ENCODE measurements around the gene IDH3B. TPM values are rescaled to one million over a fixed set of nuclear protein-coding genes. Genes with fewer than 3 reads are reported as not detected.

Gene IDH3B
- total RNA-seq, 1 experiment from 2014 or later = 132 TPM

GRCh38 chr20:2656471-2657117 lies 7.4 kb downstream of the IDH3B start:
- no peak overlapping the region for H3K9ac ChIP-seq (ENCODE audit: low read length)
- ChIA-PET POLR2A (no interaction called here), CTCF (no interaction called here), RAD21 (ENCODE audit: low non-redundant PET in 1 of 2, low total read pairs in 2 of 2, uncharacterized antibody in 2 of 2, unreplicated experiment in 2 of 2) (no interaction called here)
- peaks cover 51% of the 10 kb centered on the region; the same call in 1 of the 2 replicates for H4K20me1 ChIP-seq (ENCODE audit: insufficient read depth)
- H2AFZ ChIP-seq (ENCODE audit: low read depth, low read length, poor library complexity, severe bottlenecking) = no peak overlapping the region
- no peak overlapping the region for H3K27ac ChIP-seq (ENCODE audit: low read depth, low read length)
- H3K36me3 ChIP-seq (ENCODE audit: control insufficient read depth in 1 of 2, insufficient read depth in 2 of 2, low read length in 2 of 2) = peaks cover 51 to 74% of the 10 kb centered on the region in 2 experiments
- no peaks in the 10 kb centered on the region for H3K27me3 ChIP-seq (ENCODE audit: insufficient read depth, low read length)
- H3K4me3 ChIP-seq (replicated peaks in 1 of 2; ENCODE audit: low read depth in 1 of 2, low read length in 2 of 2) = no peak overlapping the region
- peaks cover 3 to 14% of the 10 kb centered on the region in 2 experiments; a peak in 3 of 4 replicates for H3K4me1 ChIP-seq (ENCODE audit: control insufficient read depth in 1 of 2, insufficient read depth in 2 of 2, low read length in 2 of 2)
- no peaks in the 10 kb centered on the region for H3K9me3 ChIP-seq (ENCODE audit: control insufficient read depth in 1 of 2, insufficient read depth in 1 of 2, low read depth in 1 of 2, low read length in 2 of 2)
- TF ChIP-seq CTCF (IDR thresholded peaks at IDR 0.05 in 2 of 3, conservative IDR thresholded peaks at IDR 0.05 in 1 of 3; ENCODE audit: borderline replicate concordance in 1 of 3, insufficient read depth in 1 of 3, low read depth in 2 of 3, low read length in 2 of 3) (no peak), ELF1 (IDR thresholded peaks at IDR 0.05; ENCODE audit: borderline replicate concordance, low read depth) (no peak), REST (IDR thresholded peaks at IDR 0.05; ENCODE audit: low read depth) (no peak), TCF7L2 (IDR thresholded peaks at IDR 0.05; ENCODE audit: borderline replicate concordance, extremely low read depth, insufficient read depth, insufficient read length) (no peak), SIN3A (IDR thresholded peaks at IDR 0.05; ENCODE audit: low read depth) (no peak), POLR2AphosphoS5 (IDR thresholded peaks at IDR 0.05; ENCODE audit: low read depth, low read length) (no peak), SP1 (IDR thresholded peaks at IDR 0.05; ENCODE audit: low read depth) (no peak), SRF (IDR thresholded peaks at IDR 0.05; ENCODE audit: low read depth) (no peak), ATF3 (IDR thresholded peaks at IDR 0.05) (no peak), EGR1 (IDR thresholded peaks at IDR 0.05; ENCODE audit: low read depth) (no peak), ZBTB33 (IDR thresholded peaks at IDR 0.05; ENCODE audit: extremely low read depth, insufficient replicate concordance, low read length) (no peak), FOSL1 (IDR thresholded peaks at IDR 0.05; ENCODE audit: low read depth) (no peak), MAX (IDR thresholded peaks at IDR 0.05) (no peak), EZH2 (IDR thresholded peaks at IDR 0.05) (no peak), YY1 (IDR thresholded peaks at IDR 0.05; ENCODE audit: extremely low read depth, insufficient replicate concordance, low read depth, low read length) (no peak), POLR2A (IDR thresholded peaks at IDR 0.05; ENCODE audit: borderline replicate concordance, extremely low read depth, insufficient read depth, insufficient read length) (no peak), JUND (IDR thresholded peaks at IDR 0.05) (no peak), RAD21 (IDR thresholded peaks at IDR 0.05; ENCODE audit: low read depth) (no peak), CEBPB (IDR thresholded peaks at IDR 0.05; ENCODE audit: low read depth) (no peak)
- H3K9me2 ChIP-seq (ENCODE audit: insufficient read depth) = no peaks in the 10 kb centered on the region
- DNase-seq (ENCODE audit: low read depth, low spot score) (no peak), ATAC-seq (no peak)
- peaks cover 69% of the 10 kb centered on the region for H3K79me2 ChIP-seq (ENCODE audit: insufficient read depth, low read length)
- intact Hi-C loops (cut with micrococcal nuclease) = no loop called here
- H3K4me2 ChIP-seq (ENCODE audit: low read length) = no peak overlapping the region
- BruUV-seq (replicated peaks) = no TSS peak
